Measurements from ENCODE around the gene ARHGEF28. TPM values are rescaled to one million over a fixed set of nuclear protein-coding genes. Genes with fewer than 3 reads are reported as not detected.

ARHGEF28 gene
- total and polyA plus RNA-seq, 8 donors, result 13.9 to 156 (median 55.7) TPM

- TF ChIP-seq POLR2A (IDR thresholded peaks at IDR 0.05), result no peak
- no peak for TF ChIP-seq CTCF (IDR thresholded peaks at IDR 0.05)
- TF ChIP-seq POLR2AphosphoS5 (IDR thresholded peaks at IDR 0.05), result no peak
- TF ChIP-seq EP300 (IDR thresholded peaks at IDR 0.05), result no peak
- 78 to 90% (median 86%) methylated on average over 5 of the region's 5 CpGs for WGBS, 5 donors
- intact Hi-C loops (cut with DNase I; ENCODE audit: low total_unique reads), result no loop called here
Observed at GRCh38 chr5:73981704-73982103, 355.7 kb downstream of the ARHGEF28 start.

DNA sequence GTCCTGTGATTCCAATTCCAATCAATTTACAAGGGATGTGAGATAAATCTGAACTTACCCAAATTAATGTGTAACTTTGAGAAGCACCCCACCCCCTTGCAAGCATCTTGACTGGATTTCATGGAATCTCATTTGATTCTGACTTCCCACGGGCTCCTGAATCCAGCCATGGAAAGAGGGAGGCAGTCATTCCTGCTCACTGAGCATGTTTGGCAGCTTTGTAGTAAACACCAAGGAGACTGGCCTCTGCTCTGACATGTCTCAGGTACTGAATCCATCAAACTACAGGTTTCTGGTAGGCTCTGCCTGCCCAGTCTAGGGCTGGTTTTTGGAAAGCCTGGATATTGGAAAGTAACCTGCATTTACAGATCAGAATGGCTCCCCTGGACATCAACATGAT, 357.6 kb downstream of the ARHGEF28 start:
- H3K4me1 ChIP-seq, result no peaks in the 10 kb centered on the region
- intact Hi-C loops (cut with DNase I; ENCODE audit: low total_unique reads), result no loop called here
- H3K36me3 ChIP-seq, result no peaks in the 10 kb centered on the region
- H3K9me3 ChIP-seq, result no peaks in the 10 kb centered on the region
- TF ChIP-seq CTCF (IDR thresholded peaks at IDR 0.05), result no peak
- no peak for TF ChIP-seq EP300 (IDR thresholded peaks at IDR 0.05)
- TF ChIP-seq POLR2A (IDR thresholded peaks at IDR 0.05), result no peak
- TF ChIP-seq POLR2AphosphoS5 (IDR thresholded peaks at IDR 0.05), result no peak
- DNase-seq, result no peak
- H3K4me3 ChIP-seq, result no peak overlapping the region
- H3K27ac ChIP-seq, result no peak overlapping the region
- no peaks in the 10 kb centered on the region for H3K27me3 ChIP-seq
- 32 to 55% (median 44%) methylated on average over 1 of the region's 1 CpG for whole genome bisulfite sequencing, 5 donors

More at GRCh38 chr5:73981704-73982103, 355.7 kb downstream of the ARHGEF28 start:
- Histone ChIP-seq H3K4me1 (no peaks in the 10 kb centered on the region), H3K9me3 (no peaks in the 10 kb centered on the region), H3K4me3 (no peak overlapping the region), H3K27me3 (no peaks in the 10 kb centered on the region), H3K27ac (no peak overlapping the region), H3K36me3 (no peaks in the 10 kb centered on the region)
- DNase-seq, result no peak

DNA sequence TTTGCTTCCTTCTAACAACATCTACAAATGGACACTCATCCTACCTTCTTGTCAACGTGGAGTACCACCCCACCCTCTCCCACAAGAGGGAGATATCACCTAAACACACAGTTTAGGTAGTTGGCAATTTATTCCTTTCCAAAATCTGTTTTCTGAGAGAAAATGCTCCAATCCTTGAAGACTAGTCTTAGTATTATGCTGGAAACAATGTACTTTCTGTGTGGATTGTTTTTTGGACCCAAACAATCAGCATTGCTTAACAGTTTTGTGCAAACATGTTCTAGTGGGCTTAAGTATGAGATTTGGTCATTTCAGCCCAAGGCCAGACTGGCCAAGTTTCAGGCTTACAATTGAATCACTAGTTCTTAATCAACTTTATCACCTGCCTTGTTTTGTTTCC, 359.1 kb downstream of the ARHGEF28 start:
- intact Hi-C loops (cut with DNase I; ENCODE audit: low total_unique reads), result no loop called here
- Histone ChIP-seq H3K36me3 (no peaks in the 10 kb centered on the region), H3K4me1 (no peaks in the 10 kb centered on the region), H3K9me3 (no peaks in the 10 kb centered on the region), H3K27ac (no peak overlapping the region), H3K4me3 (no peak overlapping the region), H3K27me3 (no peaks in the 10 kb centered on the region)
- peak in 1 of 2 donors; percentile 54 for DNase-seq
- 0 to 21% (median 6%) methylated on average over 1 of the region's 1 CpG for WGBS, 5 donors
- TF ChIP-seq POLR2A (IDR thresholded peaks at IDR 0.05), result no peak
- TF ChIP-seq POLR2AphosphoS5 (IDR thresholded peaks at IDR 0.05), result no peak
- TF ChIP-seq CTCF (IDR thresholded peaks at IDR 0.05), result peak in 2 of 7 experiments; percentile 16 to 20

- H3K4me1 ChIP-seq, result no peaks in the 10 kb centered on the region
- H3K4me3 ChIP-seq, result no peak overlapping the region
- WGBS, 5 donors, result 86 to 100% (median 100%) methylated on average over 1 of the region's 1 CpG
- intact Hi-C loops (cut with DNase I; ENCODE audit: low total_unique reads), result no loop called here
- no peak overlapping the region for H3K27ac ChIP-seq
- no peaks in the 10 kb centered on the region for H3K36me3 ChIP-seq
- no peaks in the 10 kb centered on the region for H3K27me3 ChIP-seq
- no peak for DNase-seq
- TF ChIP-seq POLR2A (IDR thresholded peaks at IDR 0.05) (no peak), CTCF (IDR thresholded peaks at IDR 0.05) (no peak), POLR2AphosphoS5 (IDR thresholded peaks at IDR 0.05) (no peak), EP300 (IDR thresholded peaks at IDR 0.05) (no peak)
- H3K9me3 ChIP-seq, result no peaks in the 10 kb centered on the region
Observed at GRCh38 chr5:73986729-73987128, 360.7 kb downstream of the ARHGEF28 start.
